Mucosa of descending colon (tissue), 3 donors: ENCODE data around the gene CNTNAP2. TPM values are rescaled to one million over a fixed set of nuclear protein-coding genes. Genes with fewer than 3 reads are reported as not detected.

Experiments used
- ATAC-seq: fragments of 200-7000 bp; cut with Tn5 transposase; one replicate; pipeline ENCODE4 v1.9.1; 2020; ENCODE audit warnings: mild to moderate bottlenecking, moderate library complexity
- DNase-seq, 3 donors: peaks; one replicate each; pipeline ENCODE4 v3.0.0-alpha.2; 2020
- H3K36me3 ChIP-seq: fragments of 200-600 bp; one replicate; pipeline ENCODE4 v1.8.0; 2021; ENCODE audit warnings: low read depth, mild to moderate bottlenecking
- H3K4me1 ChIP-seq: fragments of 200-600 bp; one replicate; pipeline ENCODE4 v1.8.0; 2021; ENCODE audit warnings: low read depth, mild to moderate bottlenecking
- H3K4me3 ChIP-seq: fragments of 200-600 bp; one replicate; pipeline ENCODE4 v1.8.0; 2021; ENCODE audit warnings: mild to moderate bottlenecking
- H3K9me3 ChIP-seq: fragments of 200-600 bp; one replicate; pipeline ENCODE4 v1.8.0; 2021; ENCODE audit warnings: mild to moderate bottlenecking
- intact Hi-C, 2 donors: fragments of 100-400 bp; cut with DNase I in 1 of 2; cut with micrococcal nuclease in 1 of 2; formaldehyde crosslinking; loops; one replicate each; pipeline versions ENCODE4 v1.11.0 to v1.11.1; 2022; cut with DNase I, micrococcal nuclease
- total RNA-seq, 3 donors: library from RNA; stranded (reverse); fragmentation: NEBNext Ultra II Directional in 2 of 3; extraction: Animal tissue kit (Norgen Biotek cat#: 25700) in 2 of 3; gene quantifications; one replicate each; pipeline versions ENCODE4 v1.2.1 to v1.2.4, GENCODE V29; 2021 to 2023
- TF ChIP-seq, protein P1 (sequence below): fragments of 200-600 bp; IDR thresholded peaks from one replicate; pipeline ENCODE4 v1.8.0; 2022; ENCODE audit warnings: antibody characterized with exemption, mild to moderate bottlenecking
- donor health status: DM: no; HTN: no; CAD: no; lungs with moderate emphysema.
- donor health status: DM: no; HTN: no; CAD: no.
- donor health status: DM: no; HTN: yes; CAD: no.

The CNTNAP2 gene
- total RNA-seq, 3 donors from 2014 or later: 3.1 to 5.9 (median 4.2) TPM

DNA sequence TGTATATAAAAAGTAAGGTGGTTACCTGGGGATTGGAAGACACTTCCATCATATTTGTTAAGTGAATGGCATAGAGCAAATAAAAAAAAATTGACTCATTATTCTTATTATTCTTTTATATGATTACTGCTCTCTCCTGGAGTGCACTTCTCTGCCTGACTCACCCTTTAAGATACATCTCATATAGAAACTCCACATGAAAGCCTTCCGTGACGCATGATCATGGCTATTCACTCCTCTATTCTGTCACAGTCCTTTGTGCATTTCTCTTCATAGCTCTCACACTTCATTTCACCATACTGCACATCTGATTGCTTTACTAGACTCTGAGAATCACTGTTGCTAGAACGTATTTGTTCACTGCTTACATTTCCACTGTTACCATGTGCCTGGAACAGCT is 597.3 kb downstream of the CNTNAP2 start:
- TF ChIP-seq, protein P1, sequence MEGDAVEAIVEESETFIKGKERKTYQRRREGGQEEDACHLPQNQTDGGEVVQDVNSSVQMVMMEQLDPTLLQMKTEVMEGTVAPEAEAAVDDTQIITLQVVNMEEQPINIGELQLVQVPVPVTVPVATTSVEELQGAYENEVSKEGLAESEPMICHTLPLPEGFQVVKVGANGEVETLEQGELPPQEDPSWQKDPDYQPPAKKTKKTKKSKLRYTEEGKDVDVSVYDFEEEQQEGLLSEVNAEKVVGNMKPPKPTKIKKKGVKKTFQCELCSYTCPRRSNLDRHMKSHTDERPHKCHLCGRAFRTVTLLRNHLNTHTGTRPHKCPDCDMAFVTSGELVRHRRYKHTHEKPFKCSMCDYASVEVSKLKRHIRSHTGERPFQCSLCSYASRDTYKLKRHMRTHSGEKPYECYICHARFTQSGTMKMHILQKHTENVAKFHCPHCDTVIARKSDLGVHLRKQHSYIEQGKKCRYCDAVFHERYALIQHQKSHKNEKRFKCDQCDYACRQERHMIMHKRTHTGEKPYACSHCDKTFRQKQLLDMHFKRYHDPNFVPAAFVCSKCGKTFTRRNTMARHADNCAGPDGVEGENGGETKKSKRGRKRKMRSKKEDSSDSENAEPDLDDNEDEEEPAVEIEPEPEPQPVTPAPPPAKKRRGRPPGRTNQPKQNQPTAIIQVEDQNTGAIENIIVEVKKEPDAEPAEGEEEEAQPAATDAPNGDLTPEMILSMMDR: no peak
- no peaks in the 10 kb centered on the region for H3K4me1 ChIP-seq
- DNase-seq: no peak
- peaks cover 22% of the 10 kb centered on the region for H3K9me3 ChIP-seq
- no peak for ATAC-seq
- intact Hi-C loops: no loop called here
- H3K4me3 ChIP-seq: no peak overlapping the region
- no peaks in the 10 kb centered on the region for H3K36me3 ChIP-seq

DNA sequence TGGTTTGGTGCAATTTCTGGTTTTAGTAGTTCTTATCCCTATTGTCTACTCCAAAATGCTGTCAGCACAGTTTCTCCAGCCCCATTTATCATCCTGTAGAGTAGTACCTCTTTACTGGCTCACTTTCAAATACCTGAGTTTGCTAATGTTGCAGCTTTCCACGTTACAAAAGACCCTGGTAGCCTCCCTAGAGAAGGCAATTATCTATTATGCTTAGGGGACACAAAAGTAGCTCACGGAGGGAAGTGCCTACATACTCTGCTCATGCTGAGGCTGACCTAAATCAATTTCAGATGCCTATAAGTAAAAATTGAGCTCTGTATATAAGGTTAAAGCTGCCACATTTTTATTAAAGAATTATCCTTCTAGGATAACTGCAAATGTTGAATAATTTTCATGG is 603.6 kb downstream of the CNTNAP2 start:
- no peak overlapping the region for H3K4me3 ChIP-seq
- H3K4me1 ChIP-seq: no peaks in the 10 kb centered on the region
- peaks cover 25% of the 10 kb centered on the region for H3K9me3 ChIP-seq
- ATAC-seq: no peak
- intact Hi-C loops: no loop called here
- H3K36me3 ChIP-seq: no peaks in the 10 kb centered on the region
- TF ChIP-seq, protein P1: no peak
- no peak for DNase-seq

DNA sequence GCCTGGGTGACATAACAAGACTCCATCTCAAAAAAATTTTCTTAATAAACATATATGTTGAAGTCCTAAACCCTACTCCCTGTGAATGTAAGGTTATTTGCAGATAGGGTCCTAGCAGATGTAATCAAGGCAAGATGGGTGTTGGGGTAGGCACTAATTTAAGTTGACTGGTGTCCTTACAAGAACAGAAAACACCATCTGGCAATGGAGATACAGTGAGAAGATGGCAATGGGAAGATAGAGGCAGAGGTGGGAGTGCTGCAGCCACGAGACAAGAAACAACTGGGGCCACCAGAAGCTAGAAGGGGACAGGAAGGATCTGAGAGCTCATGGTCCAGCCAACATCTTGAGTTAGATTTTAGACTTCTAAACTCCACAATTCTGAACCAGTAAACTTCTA is 606.4 kb downstream of the CNTNAP2 start:
- ATAC-seq (no peak), DNase-seq (no peak)
- TF ChIP-seq, protein P1: no peak
- Histone ChIP-seq H3K36me3 (no peaks in the 10 kb centered on the region), H3K9me3 (peaks cover 28% of the 10 kb centered on the region), H3K4me1 (no peaks in the 10 kb centered on the region), H3K4me3 (no peak overlapping the region)
- intact Hi-C loops: no loop called here

DNA sequence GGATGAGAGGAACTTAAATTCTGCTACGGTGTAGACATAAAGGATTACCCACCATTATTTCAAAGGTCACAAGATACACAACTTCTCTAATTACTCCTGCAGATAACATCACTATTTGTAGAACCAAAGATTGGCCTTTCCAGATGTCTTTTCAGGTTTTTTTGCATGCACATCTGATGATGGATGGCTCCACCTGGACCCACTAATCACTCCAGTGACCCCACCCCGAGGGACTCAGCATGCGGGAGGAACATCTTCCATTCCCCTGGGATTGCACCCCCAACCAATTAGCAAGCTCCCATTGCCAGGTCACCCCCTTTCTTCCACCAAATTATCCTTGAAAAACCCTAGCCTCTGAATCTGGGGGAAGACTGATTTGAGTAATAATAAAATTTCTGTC is 608.9 kb downstream of the CNTNAP2 start:
- TF ChIP-seq, protein P1: no peak
- ATAC-seq: no peak
- intact Hi-C loops: no loop called here

DNA sequence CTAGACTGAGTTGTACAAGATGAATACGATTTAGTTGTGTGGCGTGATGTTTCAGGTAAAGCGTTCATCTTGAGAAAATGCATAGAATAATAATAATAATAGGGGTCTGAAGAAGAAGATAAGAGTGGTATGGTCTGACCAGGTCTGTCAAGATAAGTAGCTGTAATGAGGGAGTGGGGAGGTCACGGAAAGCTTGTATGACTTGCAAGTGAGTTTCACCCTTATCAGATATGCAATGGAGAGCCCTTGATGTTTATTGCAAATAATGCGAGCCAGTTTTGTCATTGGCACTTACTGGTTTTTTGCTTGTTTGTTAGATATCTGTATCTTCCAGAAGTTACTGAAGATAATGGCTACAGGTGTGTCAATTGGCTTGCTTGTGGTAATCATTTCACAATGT is 611.5 kb downstream of the CNTNAP2 start:
- intact Hi-C loops: no loop called here
- TF ChIP-seq, protein P1: no peak
- DNase-seq: no peak

More for the DNA sequence above, 608.9 kb downstream of the CNTNAP2 start:
- DNase-seq: no peak
- no peaks in the 10 kb centered on the region for H3K4me1 ChIP-seq
- H3K4me3 ChIP-seq: no peak overlapping the region
- H3K36me3 ChIP-seq: no peaks in the 10 kb centered on the region
- H3K9me3 ChIP-seq: peaks cover 30% of the 10 kb centered on the region

DNA sequence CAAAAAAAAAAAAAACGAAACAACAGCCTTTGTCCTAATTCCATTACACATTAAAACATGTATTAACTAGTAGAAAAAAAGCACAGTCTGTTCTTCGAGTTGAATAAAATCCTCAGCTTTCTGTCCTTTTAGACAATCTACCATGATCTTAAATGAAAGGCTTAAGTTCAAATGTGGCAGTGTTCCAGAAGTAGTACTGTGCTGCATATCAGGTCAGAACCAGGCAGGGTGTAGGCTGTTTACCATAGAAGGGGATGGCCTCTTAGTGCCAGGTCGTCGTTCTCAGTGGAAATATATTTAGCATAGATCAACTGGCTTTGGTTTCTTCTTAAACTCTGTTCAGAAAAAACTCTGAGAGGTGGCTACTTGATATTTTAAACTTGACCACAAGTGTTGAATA is 612.0 kb downstream of the CNTNAP2 start:
- H3K36me3 ChIP-seq: no peaks in the 10 kb centered on the region
- intact Hi-C loops: no loop called here
- no peaks in the 10 kb centered on the region for H3K4me1 ChIP-seq
- no peak overlapping the region for H3K4me3 ChIP-seq
- TF ChIP-seq, protein P1: no peak
- DNase-seq: no peak
- ATAC-seq: no peak
- peaks cover 30% of the 10 kb centered on the region for H3K9me3 ChIP-seq

More for the DNA sequence above, 611.5 kb downstream of the CNTNAP2 start:
- Histone ChIP-seq H3K9me3 (peaks cover 27% of the 10 kb centered on the region), H3K4me3 (no peak overlapping the region), H3K36me3 (no peaks in the 10 kb centered on the region), H3K4me1 (no peaks in the 10 kb centered on the region)
- ATAC-seq: no peak
